DMS53 treated with DMSO at 0.1 percent for 48 hours (cell line): ENCODE results near the gene ENPP4.
A peak's percentile ranks its signal among the peaks of the same experiment; 100 is the strongest.
"Not testable (repeated sequence)": the region's sequence is repeated elsewhere in the genome, so short reads cannot be mapped to it uniquely, and the experiment has no call there.

Experiments used
- DNase-seq: peaks from one replicate; lab custom pipeline; 2025; ENCODE audit not compliant: unreplicated experiment; lab: John Stamatoyannopoulos, UW

Gene ENPP4

GRCh38 chr6:46130666-46131065 is 877 bp downstream of the ENPP4 start:
- no peak for DNase-seq

- DNase-seq = not testable (repeated sequence)
Observed at GRCh38 chr6:46131291-46131690, 1.5 kb downstream of the ENPP4 start.

- DNase-seq = no peak
Observed at GRCh38 chr6:46134216-46134615, 4.4 kb downstream of the ENPP4 start.

GRCh38 chr6:46135176-46135575 is 5.4 kb downstream of the ENPP4 start:
- DNase-seq = peak; percentile 14

- no peak for DNase-seq
Observed at GRCh38 chr6:46136831-46137230, 7.0 kb downstream of the ENPP4 start.

GRCh38 chr6:46137387-46137786 is 7.6 kb downstream of the ENPP4 start:
- DNase-seq = no peak

- DNase-seq = peak; percentile 18
Observed at GRCh38 chr6:46138281-46138680, 8.5 kb downstream of the ENPP4 start.

- no peak for DNase-seq
Observed at GRCh38 chr6:46144270-46144669, 14.5 kb downstream of the ENPP4 start.

- not testable (repeated sequence) for DNase-seq
Observed at GRCh38 chr6:46149066-46149465, 19.3 kb downstream of the ENPP4 start.

- no peak for DNase-seq
Observed at GRCh38 chr6:46156701-46157100, 26.9 kb downstream of the ENPP4 start.

GRCh38 chr6:46159229-46159628 is 29.4 kb downstream of the ENPP4 start:
- DNase-seq = no peak

- DNase-seq = no peak
Observed at GRCh38 chr6:46160102-46160501, 30.3 kb downstream of the ENPP4 start.

- DNase-seq = peak; percentile 94
Observed at GRCh38 chr6:46170357-46171289, 40.8 kb downstream of the ENPP4 start, which contains the start of gene ENPP5. ENPP5 (minus strand) TSS chr6:46170980; CDS start chr6:46168262, 2,718 bp downstream.

- no peak for DNase-seq
Observed at GRCh38 chr6:46172176-46172575, 42.4 kb downstream of the ENPP4 start.

- no peak for DNase-seq
Observed at GRCh38 chr6:46174904-46175303, 45.1 kb downstream of the ENPP4 start.

GRCh38 chr6:46175446-46175845 is 45.7 kb downstream of the ENPP4 start:
- no peak for DNase-seq

- DNase-seq = no peak
Observed at GRCh38 chr6:46175976-46176375, 46.2 kb downstream of the ENPP4 start.

GRCh38 chr6:46184114-46184513 is 54.3 kb downstream of the ENPP4 start:
- DNase-seq = no peak

GRCh38 chr6:46186583-46186982 is 56.8 kb downstream of the ENPP4 start:
- DNase-seq = no peak

GRCh38 chr6:46189726-46190125 is 59.9 kb downstream of the ENPP4 start:
- no peak for DNase-seq

GRCh38 chr6:46190889-46191288 is 61.1 kb downstream of the ENPP4 start:
- DNase-seq = no peak

GRCh38 chr6:46191961-46192360 is 62.2 kb downstream of the ENPP4 start:
- DNase-seq = no peak
